Measurements from ENCODE around the gene JPT2. TPM values are rescaled to one million over a fixed set of nuclear protein-coding genes. Genes with fewer than 3 reads are reported as not detected.
A peak's percentile ranks its signal among the peaks of the same experiment; 100 is the strongest.

JPT2 gene
- total RNA-seq, 1 donor from 2014 or later: 146 TPM

GRCh38 chr16:1745900-1746692, 68.0 kb downstream of the JPT2 start:
- no peaks in the 10 kb centered on the region for H3K36me3 Mint-ChIP-seq (ENCODE audit: insufficient read depth)
- no peaks in the 10 kb centered on the region for H3K9me3 Mint-ChIP-seq (ENCODE audit: low read depth)
- H3K27ac Mint-ChIP-seq: no peak overlapping the region
- TF ChIP-seq CTCF (IDR thresholded peaks at IDR 0.05; ENCODE audit: unreplicated experiment): no peak
- H3K27me3 Mint-ChIP-seq: no peaks in the 10 kb centered on the region
- DNase-seq (ENCODE audit: low spot score, unreplicated experiment): no peak
- no peaks in the 10 kb centered on the region for H3K4me1 Mint-ChIP-seq (ENCODE audit: low read depth)
- H3K4me3 Mint-ChIP-seq (ENCODE audit: low read depth): no peak overlapping the region

GRCh38 chr16:1746693-1747195, 68.7 kb downstream of the JPT2 start:
- TF ChIP-seq CTCF (IDR thresholded peaks at IDR 0.05; ENCODE audit: unreplicated experiment): no peak
- no peak overlapping the region for H3K27ac Mint-ChIP-seq
- no peaks in the 10 kb centered on the region for H3K27me3 Mint-ChIP-seq
- H3K36me3 Mint-ChIP-seq (ENCODE audit: insufficient read depth): no peaks in the 10 kb centered on the region
- no peak overlapping the region for H3K4me3 Mint-ChIP-seq (ENCODE audit: low read depth)
- no peak for DNase-seq (ENCODE audit: low spot score, unreplicated experiment)
- H3K9me3 Mint-ChIP-seq (ENCODE audit: low read depth): no peaks in the 10 kb centered on the region
- H3K4me1 Mint-ChIP-seq (ENCODE audit: low read depth): no peaks in the 10 kb centered on the region

GRCh38 chr16:1747934-1748333, 69.9 kb downstream of the JPT2 start:
- Mint-ChIP-seq H3K4me3 (ENCODE audit: low read depth) (no peak overlapping the region), H3K36me3 (ENCODE audit: insufficient read depth) (no peaks in the 10 kb centered on the region), H3K27me3 (no peaks in the 10 kb centered on the region), H3K9me3 (ENCODE audit: low read depth) (no peaks in the 10 kb centered on the region), H3K27ac (no peak overlapping the region), H3K4me1 (ENCODE audit: low read depth) (no peaks in the 10 kb centered on the region)
- no peak for TF ChIP-seq CTCF (IDR thresholded peaks at IDR 0.05; ENCODE audit: unreplicated experiment)
- no peak for DNase-seq (ENCODE audit: low spot score, unreplicated experiment)

- no peaks in the 10 kb centered on the region for H3K4me1 Mint-ChIP-seq (ENCODE audit: low read depth)
- H3K27ac Mint-ChIP-seq: no peak overlapping the region
- peak; percentile 8 for DNase-seq (ENCODE audit: low spot score, unreplicated experiment)
- H3K4me3 Mint-ChIP-seq (ENCODE audit: low read depth): no peak overlapping the region
- no peaks in the 10 kb centered on the region for H3K9me3 Mint-ChIP-seq (ENCODE audit: low read depth)
- TF ChIP-seq CTCF (IDR thresholded peaks at IDR 0.05; ENCODE audit: unreplicated experiment): no peak
- peaks cover 2% of the 10 kb centered on the region for H3K36me3 Mint-ChIP-seq (ENCODE audit: insufficient read depth)
- H3K27me3 Mint-ChIP-seq: no peaks in the 10 kb centered on the region
Measured at GRCh38 chr16:1749152-1750117, 71.4 kb downstream of the JPT2 start.

Small RNA genes within 50 kb of the gene (microRNA-seq; reads per million reads assigned to microRNA genes)
- gene MIR3177 (ENCODE audit: borderline number of aligned reads, unreplicated experiment): 10.7 reads per million, percentile 19 among the genes with 10 or more reads in this experiment

Other genes starting within 250 kb of the JPT2 start
- 7.1 and 7.6 TPM in 2 replicates for gene PERCC1, start 247.2 kb upstream of the JPT2 start, total RNA-seq
- 4.8 and 5.7 TPM in 2 replicates for gene CCDC154, start 233.7 kb upstream of the JPT2 start, total RNA-seq
- gene CLCN7, start 203.3 kb upstream of the JPT2 start, total RNA-seq: 85.3 and 89.4 TPM in 2 replicates
- gene PTX4, start 189.3 kb upstream of the JPT2 start, total RNA-seq: not detected in 2 replicates
- 73.4 and 77.2 TPM in 2 replicates for gene TELO2, start 184.9 kb upstream of the JPT2 start, total RNA-seq
- gene TMEM204, start 144.6 kb upstream of the JPT2 start, total RNA-seq: not detected in 2 replicates
- 75.2 and 85.3 TPM in 2 replicates for gene IFT140, start 66.2 kb upstream of the JPT2 start, total RNA-seq
- 58.3 and 61.3 TPM in 2 replicates for gene CRAMP1, start 65.9 kb upstream of the JPT2 start, total RNA-seq
- gene MAPK8IP3, start 27.9 kb downstream of the JPT2 start, total RNA-seq: 153 and 157 TPM in 2 replicates
- gene NME3, start 93.3 kb downstream of the JPT2 start, total RNA-seq: 34.4 and 35.3 TPM in 2 replicates
- gene EME2, start 94.5 kb downstream of the JPT2 start, total RNA-seq: 50.6 and 53.4 TPM in 2 replicates
- 77.2 and 84.6 TPM in 2 replicates for gene MRPS34, start 94.9 kb downstream of the JPT2 start, total RNA-seq
- 47.8 and 50.2 TPM in 2 replicates for gene SPSB3, start 104.3 kb downstream of the JPT2 start, total RNA-seq
- gene NUBP2, start 104.7 kb downstream of the JPT2 start, total RNA-seq: 59.9 and 65.4 TPM in 2 replicates
- gene IGFALS, start 115.4 kb downstream of the JPT2 start, total RNA-seq: 0.60 and 1.2 TPM in 2 replicates
- 43.6 and 46.4 TPM in 2 replicates for gene HAGH, start 148.5 kb downstream of the JPT2 start, total RNA-seq
- 26.3 and 27.9 TPM in 2 replicates for gene FAHD1, start 148.9 kb downstream of the JPT2 start, total RNA-seq
- gene MEIOB, start 193.9 kb downstream of the JPT2 start, total RNA-seq: not detected in 2 replicates
- 0.46 TPM in 1 of 2 replicates, not detected in the other for gene HS3ST6, start 240.1 kb downstream of the JPT2 start, total RNA-seq

All from progenitor cell of endocrine pancreas (in vitro differentiated cells).